Neural progenitor cell (in vitro differentiated cells): ENCODE measurements around the gene GAS6. TPM values are rescaled to one million over a fixed set of nuclear protein-coding genes. Genes with fewer than 3 reads are reported as not detected.

Experiments used
- DNase-seq: peaks from one replicate; pipeline ENCODE4 v3.0.0-alpha.2; 2016; ENCODE audit warnings: low spot score
- H2AFZ ChIP-seq: fragments of 200-600 bp; sonication (generic); replicated peaks from 2 replicates; pipeline ENCODE4 v1.6.1; 2016; ENCODE audit warnings: antibody characterized with exemption
- H3F3A ChIP-seq: fragments of 200-600 bp; sonication (generic); 2 replicates; pipeline ENCODE4 v1.6.1; 2016; ENCODE audit warnings: antibody characterized with exemption, low read depth
- H3K27ac ChIP-seq: fragments of 200-600 bp; sonication (generic); 2 replicates; pipeline ENCODE4 v1.5.1; 2016; ENCODE audit warnings: mild to moderate bottlenecking
- H3K27me3 ChIP-seq: fragments of 200-600 bp; sonication (generic); 2 replicates; pipeline ENCODE4 v1.6.1; 2016; ENCODE audit warnings: mild to moderate bottlenecking, moderate library complexity
- H3K36me3 ChIP-seq: fragments of 200-600 bp; sonication (generic); 2 replicates; pipeline ENCODE4 v1.5.1; 2016
- H3K4me1 ChIP-seq: fragments of 200-600 bp; sonication (generic); 2 replicates; pipeline ENCODE4 v1.6.1; 2016; ENCODE audit warnings: mixed run types
- H3K4me2 ChIP-seq: fragments of 200-600 bp; sonication (generic); 2 replicates; pipeline ENCODE4 v1.6.1; 2016
- H3K4me3 ChIP-seq: fragments of 200-600 bp; sonication (generic); 2 replicates; pipeline ENCODE4 v1.5.1; 2016
- H3K79me2 ChIP-seq: fragments of 200-600 bp; sonication (generic); 2 replicates; pipeline ENCODE4 v1.6.1; 2016; ENCODE audit warnings: low read depth
- H3K9ac ChIP-seq: fragments of 200-600 bp; sonication (generic); 2 replicates; pipeline ENCODE4 v1.6.1; 2016
- H3K9me3 ChIP-seq: fragments of 200-600 bp; sonication (generic); 2 replicates; pipeline ENCODE4 v1.5.1; 2016; ENCODE audit warnings: low read depth
- H4K20me1 ChIP-seq: fragments of 200-600 bp; sonication (generic); 2 replicates; pipeline ENCODE4 v1.6.1; 2016; ENCODE audit warnings: low read depth
- H3K27ac Mint-ChIP-seq: 3 replicates; pipeline ENCODE4 v1.8.0; 2021; ENCODE audit warnings: mixed read lengths
- H3K27me3 Mint-ChIP-seq: 2 replicates; pipeline ENCODE4 v1.8.0; 2022; ENCODE audit warnings: low read depth, mild to moderate bottlenecking, inconsistent platforms, moderate library complexity, mixed read lengths; ENCODE audit not compliant: insufficient read depth
- H3K36me3 Mint-ChIP-seq: 3 replicates; pipeline ENCODE4 v1.8.0; 2021; ENCODE audit warnings: mixed read lengths
- H3K4me1 Mint-ChIP-seq: 3 replicates; pipeline ENCODE4 v1.8.0; 2021; ENCODE audit warnings: mixed read lengths
- H3K4me3 Mint-ChIP-seq: 3 replicates; pipeline ENCODE4 v1.8.0; 2021; ENCODE audit warnings: mild to moderate bottlenecking, moderate library complexity, mixed read lengths
- H3K9me3 Mint-ChIP-seq: 3 replicates; pipeline ENCODE4 v1.8.0; 2020; ENCODE audit warnings: mixed read lengths
- EZH2 ChIP-seq: fragments of 200-600 bp; sonication (generic); IDR thresholded peaks from 2 replicates; pipeline ENCODE4 v1.6.1; 2017; ENCODE audit warnings: antibody characterized with exemption, mild to moderate bottlenecking, moderate library complexity
- EZH2phosphoT487 ChIP-seq: fragments of 200-600 bp; sonication (generic); IDR thresholded peaks from 2 replicates; pipeline ENCODE4 v1.6.1; 2017; ENCODE audit warnings: antibody characterized with exemption
- total RNA-seq: library from RNA; depleted of rRNA; stranded (reverse); fragments of >200 nt; gene quantifications from 2 replicates; pipeline ENCODE4 v1.2.3, GENCODE V29; 2015; ENCODE audit warnings: low replicate concordance
- TF ChIP-seq, protein P1 (sequence below): fragments of 200-600 bp; sonication (generic); IDR thresholded peaks from 2 replicates; pipeline ENCODE4 v1.5.1; 2017; ENCODE audit warnings: antibody characterized with exemption, mild to moderate bottlenecking

The GAS6 gene
- total RNA-seq, 1 donor from 2014 or later = 12.8 TPM

DNA sequence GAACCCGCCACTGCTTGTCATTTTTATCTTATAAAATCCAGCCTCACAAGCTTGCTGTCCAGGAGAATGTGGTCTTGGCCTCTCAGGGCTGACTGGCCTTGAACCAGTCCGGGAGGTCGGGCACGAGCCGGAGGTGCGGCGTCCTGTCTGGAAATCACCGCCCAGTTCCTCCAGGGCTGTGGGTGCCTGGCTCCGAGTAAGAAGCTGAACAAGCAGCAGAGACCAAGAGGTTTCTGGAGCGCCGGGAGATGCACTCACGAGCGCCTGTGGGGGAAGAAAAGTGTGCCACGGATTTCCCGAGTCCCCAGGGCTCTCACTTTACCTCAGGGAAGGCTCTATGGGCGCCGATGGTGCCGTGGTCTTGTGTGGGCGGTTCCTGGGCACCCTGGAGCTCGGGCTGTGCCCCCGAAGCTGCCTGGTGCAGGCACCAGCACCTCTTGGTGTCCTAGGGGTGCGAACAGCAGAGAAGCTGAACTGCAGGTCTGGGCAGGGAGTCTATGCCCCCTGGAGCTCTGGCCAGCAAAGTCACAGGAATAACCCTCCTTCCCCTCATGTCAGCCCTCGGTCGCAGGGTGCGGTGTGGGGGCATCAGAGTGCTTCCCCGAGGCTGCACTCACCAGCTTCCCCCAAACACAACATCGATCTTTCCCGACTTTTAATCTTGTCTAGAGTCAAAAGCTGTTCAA, 50.0 kb downstream of the GAS6 start:
- H3K4me2 ChIP-seq = no peak overlapping the region
- Mint-ChIP-seq H3K27ac (no peak overlapping the region), H3K4me3 (no peak overlapping the region)

DNA sequence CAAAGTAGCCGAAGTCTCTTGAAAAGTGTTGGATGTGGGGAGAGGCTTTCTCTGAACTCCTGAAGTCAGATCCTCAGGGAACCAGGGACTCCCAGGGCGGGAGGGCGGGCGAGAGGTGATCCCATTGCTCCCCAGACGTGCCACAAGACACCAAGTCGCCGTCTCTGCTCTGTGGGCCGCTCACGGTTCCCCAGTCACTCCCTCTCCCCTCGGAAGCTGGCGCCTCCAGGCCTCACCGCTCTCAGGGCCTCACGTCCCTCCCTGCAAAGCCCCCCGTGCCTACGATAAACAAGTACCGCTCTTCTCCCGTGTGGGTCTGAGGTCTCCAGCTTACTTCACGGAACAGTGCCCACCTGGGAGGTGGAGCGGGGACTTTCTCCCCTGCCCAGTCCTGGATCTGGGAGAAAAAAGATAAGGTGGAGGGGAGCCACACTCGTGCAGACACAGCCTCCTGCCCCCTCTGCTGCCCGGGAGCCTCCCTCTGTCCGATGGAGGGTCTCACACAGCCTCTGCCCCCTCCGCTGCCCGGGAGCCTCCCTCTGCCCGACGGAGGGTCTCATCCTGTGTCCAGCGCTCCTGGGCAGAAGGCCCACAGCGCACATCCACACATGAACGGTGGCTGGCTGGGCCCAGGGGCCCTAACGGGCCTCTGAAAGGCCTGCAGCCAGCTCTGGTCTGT, 50.7 kb downstream of the GAS6 start:
- no peak for TF ChIP-seq EZH2
- TF ChIP-seq, protein P1, sequence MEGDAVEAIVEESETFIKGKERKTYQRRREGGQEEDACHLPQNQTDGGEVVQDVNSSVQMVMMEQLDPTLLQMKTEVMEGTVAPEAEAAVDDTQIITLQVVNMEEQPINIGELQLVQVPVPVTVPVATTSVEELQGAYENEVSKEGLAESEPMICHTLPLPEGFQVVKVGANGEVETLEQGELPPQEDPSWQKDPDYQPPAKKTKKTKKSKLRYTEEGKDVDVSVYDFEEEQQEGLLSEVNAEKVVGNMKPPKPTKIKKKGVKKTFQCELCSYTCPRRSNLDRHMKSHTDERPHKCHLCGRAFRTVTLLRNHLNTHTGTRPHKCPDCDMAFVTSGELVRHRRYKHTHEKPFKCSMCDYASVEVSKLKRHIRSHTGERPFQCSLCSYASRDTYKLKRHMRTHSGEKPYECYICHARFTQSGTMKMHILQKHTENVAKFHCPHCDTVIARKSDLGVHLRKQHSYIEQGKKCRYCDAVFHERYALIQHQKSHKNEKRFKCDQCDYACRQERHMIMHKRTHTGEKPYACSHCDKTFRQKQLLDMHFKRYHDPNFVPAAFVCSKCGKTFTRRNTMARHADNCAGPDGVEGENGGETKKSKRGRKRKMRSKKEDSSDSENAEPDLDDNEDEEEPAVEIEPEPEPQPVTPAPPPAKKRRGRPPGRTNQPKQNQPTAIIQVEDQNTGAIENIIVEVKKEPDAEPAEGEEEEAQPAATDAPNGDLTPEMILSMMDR = no peak
- no peak for TF ChIP-seq EZH2phosphoT487

More for the DNA sequence above, 50.0 kb downstream of the GAS6 start:
- Histone ChIP-seq H4K20me1 (no peaks in the 10 kb centered on the region), H3K4me3 (no peak overlapping the region), H2AFZ (no peak overlapping the region), H3K79me2 (no peaks in the 10 kb centered on the region), H3K36me3 (no peaks in the 10 kb centered on the region), H3K4me1 (no peaks in the 10 kb centered on the region), H3F3A (peaks cover 4% of the 10 kb centered on the region), H3K9ac (no peak overlapping the region), H3K27ac (no peak overlapping the region), H3K27me3 (no peaks in the 10 kb centered on the region), H3K9me3 (no peaks in the 10 kb centered on the region)
- H3K9me3 Mint-ChIP-seq = peaks cover 8% of the 10 kb centered on the region
- TF ChIP-seq EZH2phosphoT487 (no peak), EZH2 (no peak)
- TF ChIP-seq, protein P1 = no peak
- DNase-seq = no peak
- H3K27me3 Mint-ChIP-seq = peaks cover 3% of the 10 kb centered on the region
- H3K36me3 Mint-ChIP-seq = no peaks in the 10 kb centered on the region
- peaks cover 20% of the 10 kb centered on the region for H3K4me1 Mint-ChIP-seq

DNA sequence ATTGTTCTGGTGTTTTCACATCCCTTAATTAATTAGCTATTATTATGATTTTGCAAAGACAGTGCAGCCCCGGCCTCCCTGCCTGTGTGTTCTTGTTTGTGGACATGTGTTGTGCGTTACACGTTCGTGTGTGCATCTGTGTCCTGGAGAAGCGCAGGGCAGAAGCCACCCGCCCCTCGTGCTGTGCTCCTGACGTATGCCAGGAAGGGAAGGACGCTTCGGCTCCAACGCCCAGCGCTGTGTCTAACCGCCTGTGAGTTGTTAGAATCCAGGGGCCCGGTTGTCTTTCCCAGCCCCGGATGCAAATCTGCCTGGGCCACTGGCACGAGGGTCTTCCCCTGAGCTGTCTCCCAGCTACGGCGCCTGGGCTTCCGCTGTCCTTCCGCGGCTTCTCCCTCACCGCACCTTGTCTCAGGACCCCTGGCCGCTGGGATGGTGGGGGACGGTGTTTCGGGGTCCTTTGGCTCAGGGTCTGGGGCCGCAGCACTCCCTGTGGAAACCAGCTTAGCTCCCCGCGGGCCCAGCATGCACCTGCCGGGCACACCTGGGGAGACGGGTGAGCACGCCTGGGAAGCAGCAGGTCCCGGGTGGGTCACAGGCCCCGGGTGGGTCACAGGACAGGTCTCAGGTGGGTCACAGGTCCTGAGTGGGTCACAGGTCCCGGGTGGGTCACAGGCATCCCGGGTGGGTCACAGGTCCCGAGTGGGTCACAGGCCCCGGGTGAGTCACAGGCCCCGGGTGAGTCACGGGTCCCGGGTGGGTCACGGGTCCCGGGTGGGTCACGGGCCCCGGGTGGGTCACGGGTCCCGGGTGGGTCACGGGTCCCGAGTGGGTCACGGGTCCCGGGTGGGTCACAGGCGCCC, 51.5 kb downstream of the GAS6 start:
- Mint-ChIP-seq H3K4me3 (no peak overlapping the region), H3K27me3 (peaks cover 10% of the 10 kb centered on the region), H3K36me3 (peaks cover 4% of the 10 kb centered on the region), H3K27ac (no peak overlapping the region), H3K9me3 (peaks cover 19% of the 10 kb centered on the region), H3K4me1 (peaks cover 16% of the 10 kb centered on the region)
- Histone ChIP-seq H3F3A (peaks cover 1% of the 10 kb centered on the region), H2AFZ (no peak overlapping the region), H3K27me3 (no peaks in the 10 kb centered on the region), H3K36me3 (no peaks in the 10 kb centered on the region), H3K4me3 (no peak overlapping the region), H3K4me2 (no peak overlapping the region), H3K4me1 (no peaks in the 10 kb centered on the region), H4K20me1 (no peaks in the 10 kb centered on the region), H3K9ac (no peak overlapping the region), H3K79me2 (no peaks in the 10 kb centered on the region), H3K9me3 (peaks cover 5% of the 10 kb centered on the region), H3K27ac (no peak overlapping the region)
- no peak for DNase-seq
- TF ChIP-seq EZH2phosphoT487 (no peak), EZH2 (no peak)
- TF ChIP-seq, protein P1 = no peak

More for the DNA sequence above, 50.7 kb downstream of the GAS6 start:
- Histone ChIP-seq H3K79me2 (no peaks in the 10 kb centered on the region), H3F3A (peaks cover 4% of the 10 kb centered on the region), H3K9me3 (peaks cover 3% of the 10 kb centered on the region), H3K4me3 (no peak overlapping the region), H3K36me3 (no peaks in the 10 kb centered on the region), H3K9ac (no peak overlapping the region), H2AFZ (no peak overlapping the region), H3K4me2 (no peak overlapping the region), H4K20me1 (no peaks in the 10 kb centered on the region), H3K27me3 (no peaks in the 10 kb centered on the region), H3K27ac (no peak overlapping the region), H3K4me1 (no peaks in the 10 kb centered on the region)
- H3K36me3 Mint-ChIP-seq = peaks cover 2% of the 10 kb centered on the region
- peaks cover 14% of the 10 kb centered on the region for H3K9me3 Mint-ChIP-seq
- peaks cover 7% of the 10 kb centered on the region for H3K27me3 Mint-ChIP-seq
- H3K27ac Mint-ChIP-seq = no peak overlapping the region
- peaks cover 20% of the 10 kb centered on the region for H3K4me1 Mint-ChIP-seq
- no peak overlapping the region for H3K4me3 Mint-ChIP-seq
- no peak for DNase-seq
